HCT116 (cell line): ENCODE results near the gene NEDD4L. TPM values are rescaled to one million over a fixed set of nuclear protein-coding genes. Genes with fewer than 3 reads are reported as not detected.

Experiments
- ATAC-seq: fragments of 200-7000 bp; cut with Tn5 transposase; 2 replicates; pipeline ENCODE4 v1.9.1; 2020; ENCODE audit warnings: mild to moderate bottlenecking, moderate library complexity
- BruUV-seq: library from RNA; stranded (reverse); fragments of 400-500 nt; replicated peaks from 2 replicates; lab custom pipeline; 2021; lab: Mats Ljungman, UMichigan
- CTCF ChIA-PET: fragments of 300-600 bp; sonication (Branson Sonifier 250); formaldehyde crosslinking; loops from one replicate; lab custom pipeline; 2021; ENCODE audit warnings: antibody characterized with exemption; lab: Charles Lee
- POLR2A ChIA-PET: fragments of 300-600, 350-600 bp; sonication (Branson Sonifier 250); formaldehyde crosslinking; loops from one replicate; lab custom pipeline; 2021; ENCODE audit warnings: antibody characterized with exemption; lab: Charles Lee
- RAD21 ChIA-PET, 2 experiments: fragments of 300-600 bp; sonication (Branson Sonifier 250); formaldehyde crosslinking; loops; one replicate each; lab custom pipeline; 2023; ENCODE audit warnings: low total read pairs in 2 of 2; ENCODE audit not compliant: uncharacterized antibody in 2 of 2, unreplicated experiment in 2 of 2, low non-redundant PET in 1 of 2; lab: Charles Lee
- DNase-seq: peaks from one replicate; pipeline ENCODE4 v3.0.0-alpha.2; 2010; ENCODE audit warnings: low read depth, low spot score
- H2AFZ ChIP-seq: fragments of 200-600 bp; shearing (Covaris generic), sonication (generic); 2 replicates; pipeline ENCODE4 v1.6.1; 2017; ENCODE audit warnings: low read depth, mixed run types, mixed read lengths, antibody characterized with exemption, low read length; ENCODE audit not compliant: poor library complexity, severe bottlenecking
- H3K27ac ChIP-seq: 2 replicates; pipeline ENCODE4 v1.5.1; 2012; ENCODE audit warnings: low read depth, low read length
- H3K27me3 ChIP-seq: fragments of 200-600 bp; sonication (generic); 2 replicates; pipeline ENCODE4 v1.6.1; 2016; ENCODE audit warnings: mixed run types, low read length, mixed read lengths; ENCODE audit not compliant: insufficient read depth
- H3K36me3 ChIP-seq, 2 experiments: fragments of 200-500 bp in 1 of 2; fragments of 200-600 bp in 1 of 2; sonication (Bioruptor generic) in 1 of 2; sonication (generic) in 1 of 2; 2 replicates each; pipeline versions ENCODE4 v1.5.1 to v1.6.1; 2014 to 2016; ENCODE audit warnings: low read length in 2 of 2, inconsistent platforms in 1 of 2, mixed read lengths in 1 of 2, mixed run types in 1 of 2; ENCODE audit not compliant: insufficient read depth in 2 of 2, control insufficient read depth in 1 of 2
- H3K4me1 ChIP-seq, 2 experiments: fragments of 200-600 bp in 1 of 2; sonication (generic) in 1 of 2; 2 replicates each; pipeline versions ENCODE4 v1.5.1 to v1.6.1; 2012 to 2017; ENCODE audit warnings: low read length in 2 of 2, inconsistent platforms in 1 of 2, mild to moderate bottlenecking in 1 of 2, mixed read lengths in 1 of 2, mixed run types in 1 of 2, moderate library complexity in 1 of 2; ENCODE audit not compliant: insufficient read depth in 2 of 2, control insufficient read depth in 1 of 2
- H3K4me2 ChIP-seq: fragments of 200-600 bp; sonication (generic); 2 replicates; pipeline ENCODE4 v1.6.1; 2017; ENCODE audit warnings: mixed run types, low read length, mixed read lengths
- H3K4me3 ChIP-seq, 2 experiments: fragments of 200-600 bp in 1 of 2; sonication (generic) in 1 of 2; replicated peaks in 1 of 2; 2 replicates each; pipeline ENCODE4 v1.5.1; 2011 to 2016; ENCODE audit warnings: low read length in 2 of 2, control low read depth in 1 of 2, low read depth in 1 of 2, mild to moderate bottlenecking in 1 of 2, mixed read lengths in 1 of 2, mixed run types in 1 of 2
- H3K79me2 ChIP-seq: fragments of 200-600 bp; sonication (generic); 2 replicates; pipeline ENCODE4 v1.6.1; 2017; ENCODE audit warnings: mild to moderate bottlenecking, mixed run types, low read length, moderate library complexity, mixed read lengths; ENCODE audit not compliant: insufficient read depth
- H3K9ac ChIP-seq: fragments of 200-600 bp; sonication (generic); 2 replicates; pipeline ENCODE4 v1.6.1; 2016; ENCODE audit warnings: low read length, mixed read lengths
- H3K9me2 ChIP-seq: fragments of 200-600 bp; sonication (generic), shearing (Covaris generic); 2 replicates; pipeline ENCODE4 v1.6.1; 2017; ENCODE audit warnings: mixed run types, mild to moderate bottlenecking, moderate library complexity; ENCODE audit not compliant: insufficient read depth
- H3K9me3 ChIP-seq, 2 experiments: fragments of 200-500 bp in 1 of 2; fragments of 200-600 bp in 1 of 2; sonication (Bioruptor generic) in 1 of 2; sonication (generic) in 1 of 2; 2 replicates each; pipeline ENCODE4 v1.6.1; 2014 to 2017; ENCODE audit warnings: low read length in 2 of 2, mixed read lengths in 2 of 2, inconsistent platforms in 1 of 2, low read depth in 1 of 2, mild to moderate bottlenecking in 1 of 2, mixed run types in 1 of 2, moderate library complexity in 1 of 2; ENCODE audit not compliant: control insufficient read depth in 1 of 2, insufficient read depth in 1 of 2
- H4K20me1 ChIP-seq: fragments of 200-600 bp; sonication (generic), shearing (Covaris generic); 2 replicates; pipeline ENCODE4 v1.6.1; 2017; ENCODE audit warnings: mixed run types, mild to moderate bottlenecking, moderate library complexity; ENCODE audit not compliant: insufficient read depth
- CBX3 ChIP-seq: IDR thresholded peaks from 2 replicates; pipeline ENCODE4 v1.6.1; 2012; ENCODE audit warnings: low read depth
- EGR1 ChIP-seq: IDR thresholded peaks from 2 replicates; pipeline ENCODE4 v1.6.1; 2012; ENCODE audit warnings: low read depth
- ELF1 ChIP-seq: IDR thresholded peaks from 2 replicates; pipeline ENCODE4 v1.6.1; 2012; ENCODE audit warnings: low read depth, borderline replicate concordance
- JUND ChIP-seq: IDR thresholded peaks from 2 replicates; pipeline ENCODE4 v1.6.1; 2012
- POLR2A ChIP-seq: IDR thresholded peaks from 2 replicates; pipeline ENCODE4 v1.7.0; 2011; ENCODE audit warnings: borderline replicate concordance; ENCODE audit not compliant: insufficient read depth, insufficient read length; ENCODE audit errors: extremely low read depth
- SIN3A ChIP-seq: IDR thresholded peaks from 2 replicates; pipeline ENCODE4 v1.6.1; 2012; ENCODE audit warnings: low read depth
- intact Hi-C: fragments of 100-400 bp; cut with micrococcal nuclease; formaldehyde crosslinking; loops from 2 replicates; pipeline ENCODE4 v1.10.0; 2022
- total RNA-seq: library from RNA; stranded (reverse); gene quantifications from one replicate; pipeline ENCODE4 v1.2.1, GENCODE V29; 2021; ENCODE audit not compliant: unreplicated experiment
- TF ChIP-seq, protein P1 (sequence below): IDR thresholded peaks from 2 replicates; pipeline ENCODE4 v1.6.1; 2012; ENCODE audit warnings: low read depth

The NEDD4L gene
- total RNA-seq, 1 experiment from 2014 or later = 41.5 TPM

DNA sequence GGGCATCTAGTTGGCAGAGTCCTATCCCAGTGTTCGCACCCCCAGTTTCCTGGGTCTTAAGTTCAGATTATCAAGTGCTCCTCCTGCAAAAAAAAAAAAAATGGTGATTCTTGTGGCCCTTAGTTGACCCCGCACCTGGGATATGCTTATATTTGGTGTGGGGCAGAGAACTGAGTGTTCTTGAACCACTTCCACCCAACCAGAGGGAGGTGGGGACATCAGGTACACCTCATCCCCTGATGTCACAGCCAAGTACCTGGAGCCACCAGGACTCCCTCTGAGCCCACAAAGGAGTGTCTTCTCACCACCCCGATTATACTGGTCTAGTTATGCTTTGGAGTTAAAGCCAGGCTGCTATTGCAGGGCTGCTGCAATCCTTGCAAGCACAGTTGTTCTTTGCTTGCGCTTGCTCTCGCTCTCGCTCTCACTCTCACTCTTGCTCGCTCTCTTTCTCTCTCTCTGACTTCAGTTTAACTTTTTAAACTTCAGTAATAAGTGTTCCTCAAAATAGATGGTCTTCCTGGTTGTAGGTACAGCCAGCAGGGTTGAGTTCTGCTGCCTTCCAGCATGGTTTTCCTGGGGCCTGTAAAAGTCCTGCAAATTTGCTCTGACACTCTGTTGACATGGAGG lies 265.7 kb downstream of the NEDD4L start:
- H3K4me3 ChIP-seq = no peak overlapping the region
- no TSS peak for BruUV-seq
- peaks cover 27 to 44% of the 10 kb centered on the region in 2 experiments for H3K4me1 ChIP-seq
- ATAC-seq (no peak), DNase-seq (no peak)
- no peaks in the 10 kb centered on the region for H3K36me3 ChIP-seq
- no peaks in the 10 kb centered on the region for H3K79me2 ChIP-seq
- H2AFZ ChIP-seq = no peak overlapping the region
- POLR2A ChIA-PET = no interaction called here
- H4K20me1 ChIP-seq = no peaks in the 10 kb centered on the region
- H3K9ac ChIP-seq = no peak overlapping the region
- intact Hi-C loops = no loop called here
- RAD21 ChIA-PET = no interaction called here
- CTCF ChIA-PET = no interaction called here
- TF ChIP-seq, protein P1, sequence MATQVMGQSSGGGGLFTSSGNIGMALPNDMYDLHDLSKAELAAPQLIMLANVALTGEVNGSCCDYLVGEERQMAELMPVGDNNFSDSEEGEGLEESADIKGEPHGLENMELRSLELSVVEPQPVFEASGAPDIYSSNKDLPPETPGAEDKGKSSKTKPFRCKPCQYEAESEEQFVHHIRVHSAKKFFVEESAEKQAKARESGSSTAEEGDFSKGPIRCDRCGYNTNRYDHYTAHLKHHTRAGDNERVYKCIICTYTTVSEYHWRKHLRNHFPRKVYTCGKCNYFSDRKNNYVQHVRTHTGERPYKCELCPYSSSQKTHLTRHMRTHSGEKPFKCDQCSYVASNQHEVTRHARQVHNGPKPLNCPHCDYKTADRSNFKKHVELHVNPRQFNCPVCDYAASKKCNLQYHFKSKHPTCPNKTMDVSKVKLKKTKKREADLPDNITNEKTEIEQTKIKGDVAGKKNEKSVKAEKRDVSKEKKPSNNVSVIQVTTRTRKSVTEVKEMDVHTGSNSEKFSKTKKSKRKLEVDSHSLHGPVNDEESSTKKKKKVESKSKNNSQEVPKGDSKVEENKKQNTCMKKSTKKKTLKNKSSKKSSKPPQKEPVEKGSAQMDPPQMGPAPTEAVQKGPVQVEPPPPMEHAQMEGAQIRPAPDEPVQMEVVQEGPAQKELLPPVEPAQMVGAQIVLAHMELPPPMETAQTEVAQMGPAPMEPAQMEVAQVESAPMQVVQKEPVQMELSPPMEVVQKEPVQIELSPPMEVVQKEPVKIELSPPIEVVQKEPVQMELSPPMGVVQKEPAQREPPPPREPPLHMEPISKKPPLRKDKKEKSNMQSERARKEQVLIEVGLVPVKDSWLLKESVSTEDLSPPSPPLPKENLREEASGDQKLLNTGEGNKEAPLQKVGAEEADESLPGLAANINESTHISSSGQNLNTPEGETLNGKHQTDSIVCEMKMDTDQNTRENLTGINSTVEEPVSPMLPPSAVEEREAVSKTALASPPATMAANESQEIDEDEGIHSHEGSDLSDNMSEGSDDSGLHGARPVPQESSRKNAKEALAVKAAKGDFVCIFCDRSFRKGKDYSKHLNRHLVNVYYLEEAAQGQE = no peak
- TF ChIP-seq CBX3 (no peak), SIN3A (no peak), POLR2A (no peak), EGR1 (no peak), ELF1 (no peak), JUND (no peak)
- H3K9me2 ChIP-seq = no peaks in the 10 kb centered on the region
- no peaks in the 10 kb centered on the region for H3K27me3 ChIP-seq
- H3K4me2 ChIP-seq = peak overlapping the region; percentile 54
- no peak overlapping the region for H3K27ac ChIP-seq
- peaks cover 3 to 11% of the 10 kb centered on the region in 2 experiments; a peak in 3 of 4 replicates for H3K9me3 ChIP-seq
